HEK293T (cell line): ENCODE results near the gene PBXIP1.

Experiments
- CTCF ChIA-PET: fragments of 350-600 bp; formaldehyde crosslinking; extraction: SDS; loops from one replicate; lab custom pipeline; 2021; ENCODE audit warnings: antibody characterized with exemption, inconsistent platforms; lab: Yijun Ruan, JAX
- POLR2A ChIA-PET: fragments of 350-600 bp; formaldehyde crosslinking; extraction: SDS; loops from one replicate; lab custom pipeline; 2020; ENCODE audit warnings: antibody characterized with exemption, inconsistent platforms; lab: Yijun Ruan, JAX
- DNase-seq: peaks from one replicate; pipeline ENCODE4 v3.0.0; 2012; ENCODE audit warnings: mixed read lengths; ENCODE audit errors: extremely low spot score
- ARNT ChIP-seq: fragments of 450-650 bp; IDR thresholded peaks from 2 replicates; pipeline ENCODE4 v1.6.1; 2017; ENCODE audit warnings: mild to moderate bottlenecking
- BHLHE40 ChIP-seq: fragments of 450-650 bp; IDR thresholded peaks from 2 replicates; pipeline ENCODE4 v1.6.1; 2016; ENCODE audit warnings: mild to moderate bottlenecking, moderate library complexity, borderline replicate concordance
- CTBP1 ChIP-seq: fragments of 450-650 bp; IDR thresholded peaks from 2 replicates; pipeline ENCODE4 v1.6.1; 2016; ENCODE audit warnings: borderline replicate concordance
- ELF4 ChIP-seq: fragments of 450-650 bp; IDR thresholded peaks from 2 replicates; pipeline ENCODE4 v1.6.1; 2017; ENCODE audit warnings: antibody characterized with exemption
- FOXA1 ChIP-seq: fragments of 450-650 bp; IDR thresholded peaks from 2 replicates; pipeline ENCODE4 v1.6.1; 2016; ENCODE audit warnings: mild to moderate bottlenecking
- FOXK2 ChIP-seq: fragments of 450-650 bp; IDR thresholded peaks from 2 replicates; pipeline ENCODE4 v1.6.1; 2016; ENCODE audit warnings: mild to moderate bottlenecking
- FOXM1 ChIP-seq: fragments of 450-650 bp; IDR thresholded peaks from 2 replicates; pipeline ENCODE4 v1.6.1; 2017; ENCODE audit warnings: mild to moderate bottlenecking, borderline replicate concordance
- HDGF ChIP-seq: fragments of 450-650 bp; IDR thresholded peaks from 2 replicates; pipeline ENCODE4 v1.6.1; 2017; ENCODE audit warnings: antibody characterized with exemption, borderline replicate concordance
- L3MBTL2 ChIP-seq: fragments of 450-650 bp; conservative IDR thresholded peaks from 2 replicates; pipeline ENCODE4 v1.6.1; 2016; ENCODE audit warnings: mild to moderate bottlenecking
- LEF1 ChIP-seq: fragments of 450-650 bp; IDR thresholded peaks from 2 replicates; pipeline ENCODE4 v1.6.1; 2017; ENCODE audit warnings: mild to moderate bottlenecking, borderline replicate concordance
- NFRKB ChIP-seq: fragments of 450-650 bp; IDR thresholded peaks from 2 replicates; pipeline ENCODE4 v1.6.1; 2016; ENCODE audit warnings: mild to moderate bottlenecking, moderate library complexity
- SP1 ChIP-seq: fragments of 450-650 bp; IDR thresholded peaks from 2 replicates; pipeline ENCODE4 v1.6.1; 2017
- SUZ12 ChIP-seq: fragments of 450-650 bp; IDR thresholded peaks from 2 replicates; pipeline ENCODE4 v1.6.1; 2016; ENCODE audit warnings: mild to moderate bottlenecking
- TARDBP ChIP-seq: fragments of 450-650 bp; IDR thresholded peaks from 2 replicates; pipeline ENCODE4 v1.6.1; 2016
- ZNF384 ChIP-seq: fragments of 450-650 bp; IDR thresholded peaks from 2 replicates; pipeline ENCODE4 v1.6.1; 2016
- TF ChIP-seq, protein P1 (sequence below): fragments of 450-650 bp; IDR thresholded peaks from 2 replicates; pipeline ENCODE4 v1.6.1; 2016

PBXIP1 gene, protein sequence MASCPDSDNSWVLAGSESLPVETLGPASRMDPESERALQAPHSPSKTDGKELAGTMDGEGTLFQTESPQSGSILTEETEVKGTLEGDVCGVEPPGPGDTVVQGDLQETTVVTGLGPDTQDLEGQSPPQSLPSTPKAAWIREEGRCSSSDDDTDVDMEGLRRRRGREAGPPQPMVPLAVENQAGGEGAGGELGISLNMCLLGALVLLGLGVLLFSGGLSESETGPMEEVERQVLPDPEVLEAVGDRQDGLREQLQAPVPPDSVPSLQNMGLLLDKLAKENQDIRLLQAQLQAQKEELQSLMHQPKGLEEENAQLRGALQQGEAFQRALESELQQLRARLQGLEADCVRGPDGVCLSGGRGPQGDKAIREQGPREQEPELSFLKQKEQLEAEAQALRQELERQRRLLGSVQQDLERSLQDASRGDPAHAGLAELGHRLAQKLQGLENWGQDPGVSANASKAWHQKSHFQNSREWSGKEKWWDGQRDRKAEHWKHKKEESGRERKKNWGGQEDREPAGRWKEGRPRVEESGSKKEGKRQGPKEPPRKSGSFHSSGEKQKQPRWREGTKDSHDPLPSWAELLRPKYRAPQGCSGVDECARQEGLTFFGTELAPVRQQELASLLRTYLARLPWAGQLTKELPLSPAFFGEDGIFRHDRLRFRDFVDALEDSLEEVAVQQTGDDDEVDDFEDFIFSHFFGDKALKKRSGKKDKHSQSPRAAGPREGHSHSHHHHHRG

DNA sequence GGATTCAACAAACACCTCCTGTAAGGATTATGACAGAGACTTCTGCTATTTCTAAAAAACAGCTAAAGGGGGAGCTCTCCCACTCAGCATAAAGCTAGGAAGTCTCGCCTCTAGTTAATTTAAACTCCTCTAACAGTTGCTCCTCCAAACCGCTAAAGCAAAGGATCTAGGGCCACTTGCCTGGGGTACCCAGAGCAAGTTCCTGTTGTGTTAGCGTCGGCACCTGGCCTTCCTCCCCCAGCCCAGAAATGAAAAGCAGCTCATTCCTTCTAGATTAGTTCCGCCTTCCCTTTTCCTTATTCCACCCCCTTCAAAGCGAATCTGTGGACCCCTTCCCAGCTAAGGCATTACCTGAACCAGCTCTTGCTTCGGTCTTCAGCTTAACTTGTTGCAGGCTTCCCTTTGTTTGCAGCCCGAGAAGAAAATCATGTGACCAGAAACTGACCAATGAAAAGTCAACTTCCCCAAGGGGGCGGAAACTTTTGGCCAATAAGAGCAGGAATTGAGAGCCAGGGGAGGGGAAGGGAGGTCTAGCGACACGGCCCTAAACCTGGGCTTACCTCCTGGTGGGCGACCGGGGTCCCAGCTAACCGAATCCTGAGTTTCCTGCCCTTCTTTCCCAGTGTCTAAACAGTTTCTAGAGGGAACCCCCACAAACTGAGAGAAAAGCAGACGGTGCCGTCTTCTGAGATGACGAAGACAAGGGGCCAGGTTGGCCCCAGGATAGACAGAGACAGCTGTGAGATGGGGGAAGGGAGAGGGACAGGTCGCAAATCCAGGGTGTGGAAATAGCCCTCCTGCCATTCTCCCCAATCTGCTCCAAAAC is at the start of gene PBXIP1:
Gene PBXIP1, minus strand, starts transcription at position 382 of the 826 bp plus-strand sequence. CDS start 2,378 bp downstream, outside the sequence.
- ChIA-PET CTCF (interaction anchor here (0.7 to 2.1 kb wide), 14 partner anchors 10 to 615 kb away, joined by 3 to 14 read pairs (median 4); partner anchors contain the start of genes KRTCAP2, LENEP and PMVK), POLR2A (interaction anchor here (0.8 to 1.9 kb wide), 13 partner anchors 9 to 106 kb away, joined by 3 to 10 read pairs (median 5); partner anchors contain the start of genes ADAM15, CKS1B, FLAD1 and PMVK)
- TF ChIP-seq L3MBTL2: peak; percentile 52; the same call in 1 of the 2 replicates
- TF ChIP-seq ARNT: no peak
- DNase-seq: peak; percentile 95

DNA sequence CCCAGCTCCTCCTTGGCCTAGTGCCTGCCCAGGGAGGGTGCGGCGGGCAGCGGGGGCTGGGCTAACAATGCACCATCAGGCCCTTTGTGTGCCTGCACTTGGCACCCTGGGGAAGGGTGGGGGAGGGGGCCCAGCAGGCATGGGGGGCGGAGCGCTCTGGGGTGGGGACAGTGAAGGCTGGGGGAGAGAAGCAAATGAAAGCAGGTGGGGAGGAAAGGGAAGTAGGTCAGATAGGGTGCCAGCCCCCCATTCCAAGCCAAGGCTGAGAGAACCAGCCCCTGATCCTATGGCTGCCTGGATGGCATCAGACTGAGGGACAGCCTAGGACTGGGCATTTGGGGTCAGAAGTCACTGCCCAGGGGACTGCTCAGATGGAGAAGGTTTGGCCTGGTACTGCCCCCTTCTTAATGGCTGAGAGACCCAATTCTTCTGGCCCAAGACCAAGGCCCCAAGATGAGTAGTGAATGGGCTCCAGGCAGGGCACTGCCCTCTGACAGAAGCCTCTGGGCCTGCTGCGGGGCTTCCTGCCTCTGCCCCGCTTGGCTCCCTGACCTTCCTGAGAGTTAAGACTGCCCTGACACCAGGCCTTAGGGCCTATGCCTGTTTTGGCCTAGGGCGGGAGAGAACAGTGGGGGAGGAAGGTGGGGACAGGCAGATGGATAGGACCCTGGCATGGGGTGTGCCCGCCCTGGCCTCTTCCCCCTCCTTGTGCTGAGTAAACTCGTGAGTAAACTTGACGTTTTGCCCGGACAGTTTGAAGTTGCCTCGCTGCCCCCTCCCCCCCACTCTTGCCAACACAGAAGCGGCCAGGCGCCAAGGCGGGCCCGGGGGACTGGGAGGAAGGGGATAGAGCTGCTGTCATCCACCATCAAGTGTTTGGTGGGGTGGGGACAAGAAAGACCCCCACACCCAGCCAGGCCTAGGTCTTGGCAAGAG is 49.4 kb upstream of the PBXIP1 start:
- no peak for TF ChIP-seq SUZ12
- TF ChIP-seq CTBP1: no peak
- no peak for TF ChIP-seq FOXA1
- TF ChIP-seq, protein P1, sequence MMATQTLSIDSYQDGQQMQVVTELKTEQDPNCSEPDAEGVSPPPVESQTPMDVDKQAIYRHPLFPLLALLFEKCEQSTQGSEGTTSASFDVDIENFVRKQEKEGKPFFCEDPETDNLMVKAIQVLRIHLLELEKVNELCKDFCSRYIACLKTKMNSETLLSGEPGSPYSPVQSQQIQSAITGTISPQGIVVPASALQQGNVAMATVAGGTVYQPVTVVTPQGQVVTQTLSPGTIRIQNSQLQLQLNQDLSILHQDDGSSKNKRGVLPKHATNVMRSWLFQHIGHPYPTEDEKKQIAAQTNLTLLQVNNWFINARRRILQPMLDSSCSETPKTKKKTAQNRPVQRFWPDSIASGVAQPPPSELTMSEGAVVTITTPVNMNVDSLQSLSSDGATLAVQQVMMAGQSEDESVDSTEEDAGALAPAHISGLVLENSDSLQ: no peak
- no peak for TF ChIP-seq ELF4
- TF ChIP-seq NFRKB: no peak
- no peak for TF ChIP-seq FOXM1
- TF ChIP-seq ZNF384: no peak
- TF ChIP-seq TARDBP: no peak
- TF ChIP-seq HDGF: no peak
- no peak for TF ChIP-seq LEF1
- POLR2A ChIA-PET: interaction anchor here (1.1 to 2.0 kb wide), 3 partner anchors 9 to 49 kb away, joined by 3 to 17 read pairs (median 8); no protein-coding TSS in a partner anchor
- CTCF ChIA-PET: no interaction called here
- no peak for DNase-seq

DNA sequence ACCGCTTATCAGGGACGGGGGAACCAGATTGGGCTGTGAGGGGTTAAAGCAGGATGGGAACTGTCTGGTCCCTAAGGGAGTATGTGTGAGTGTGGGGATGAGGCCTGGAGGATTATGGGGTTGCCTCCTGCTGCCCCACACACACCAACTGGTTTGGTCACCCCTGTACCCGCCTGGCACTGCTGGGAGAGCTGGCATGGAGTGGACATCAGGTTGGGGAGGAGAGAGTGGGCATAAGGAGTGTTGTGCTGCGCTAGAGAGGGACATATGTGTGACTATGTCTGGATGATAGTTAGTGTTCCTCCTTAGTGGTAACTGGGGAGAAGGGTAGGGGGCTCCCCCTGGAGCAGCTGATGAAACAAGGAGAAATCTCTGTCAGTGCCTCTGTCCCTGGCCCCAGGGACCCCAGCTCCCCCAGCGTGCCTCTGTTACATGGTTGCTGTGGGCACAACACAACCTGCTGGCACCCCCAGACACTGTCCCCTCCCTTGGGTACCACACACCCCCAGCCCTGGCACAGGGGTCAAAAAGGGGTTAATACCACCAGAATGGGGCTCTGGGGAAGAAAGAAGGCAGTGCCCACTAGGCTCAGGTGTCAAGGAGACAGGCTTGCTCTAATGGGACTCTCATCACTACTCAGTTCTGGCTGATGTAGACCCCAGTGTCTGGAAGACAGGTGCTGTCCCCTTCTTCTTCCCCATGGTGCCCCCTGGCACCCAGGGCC is 48.6 kb upstream of the PBXIP1 start:
- ChIA-PET POLR2A (interaction anchor here (0.8 to 2.0 kb wide), 9 partner anchors 8 to 169 kb away, joined by 3 to 17 read pairs (median 5); partner anchors contain the start of genes ADAM15, CKS1B, FLAD1 and KRTCAP2), CTCF (no interaction called here)
- TF ChIP-seq ELF4 (no peak), FOXK2 (no peak), NFRKB (no peak), SUZ12 (no peak), SP1 (no peak), ZNF384 (no peak), FOXM1 (no peak), ARNT (no peak), HDGF (no peak), LEF1 (no peak), BHLHE40 (no peak), FOXA1 (no peak), TARDBP (no peak), CTBP1 (no peak), L3MBTL2 (no peak)
- TF ChIP-seq, protein P1: no peak
- no peak for DNase-seq

DNA sequence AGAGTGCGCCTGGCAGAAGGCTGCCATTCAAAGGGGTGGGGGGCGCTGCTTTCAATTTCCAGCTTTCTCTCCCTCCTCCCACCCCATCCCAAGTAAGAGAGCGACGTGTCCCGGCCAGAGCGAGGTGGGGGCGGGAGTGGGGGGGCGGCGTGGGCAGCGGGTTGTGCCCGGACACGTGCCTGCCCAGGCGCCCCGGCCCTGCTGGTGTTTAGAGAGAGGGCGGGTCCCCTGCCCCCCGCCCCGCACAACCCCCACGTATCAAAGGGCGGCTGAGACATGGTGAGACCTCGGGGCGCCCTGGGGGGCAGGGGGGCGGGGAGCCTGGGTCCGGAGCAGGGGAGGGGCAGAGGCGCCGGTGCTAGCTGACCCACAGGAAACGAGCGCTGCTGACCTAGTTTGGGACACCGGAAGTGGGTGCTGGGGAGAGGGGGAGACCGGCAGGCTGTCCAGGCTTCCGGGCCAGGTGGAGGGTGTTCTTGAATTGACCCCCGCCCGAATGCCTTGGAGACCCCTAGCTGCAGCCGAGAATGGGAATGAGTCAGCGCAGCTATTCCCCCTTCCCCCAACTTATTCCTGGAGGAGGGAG is 48.0 kb upstream of the PBXIP1 start:
- no peak for DNase-seq
- CTCF ChIA-PET: no interaction called here
- TF ChIP-seq FOXA1: no peak
- TF ChIP-seq ARNT: no peak
- no peak; the same call in 1 of the 2 replicates for TF ChIP-seq L3MBTL2
- TF ChIP-seq BHLHE40: no peak
- TF ChIP-seq ELF4: no peak
- TF ChIP-seq, protein P1: no peak
- no peak for TF ChIP-seq HDGF
- no peak for TF ChIP-seq ZNF384
- no peak for TF ChIP-seq NFRKB
- TF ChIP-seq FOXM1: no peak
- TF ChIP-seq SP1: no peak
- TF ChIP-seq LEF1: no peak
- TF ChIP-seq TARDBP: no peak
- no peak for TF ChIP-seq FOXK2
- no peak for TF ChIP-seq CTBP1
- TF ChIP-seq SUZ12: no peak
- POLR2A ChIA-PET: interaction anchor here (0.8 to 2.0 kb wide), 10 partner anchors 8 to 169 kb away, joined by 3 to 17 read pairs (median 5); partner anchors contain the start of genes ADAM15, CKS1B, FLAD1 and KRTCAP2
